Neural cell (in vitro differentiated cells): ENCODE measurements around the gene CARMIL1. TPM values are rescaled to one million over a fixed set of nuclear protein-coding genes. Genes with fewer than 3 reads are reported as not detected.

Experiments
- H2AFZ ChIP-seq: fragments of 200-600, 300-800 bp; sonication (generic), shearing (Covaris generic); 2 replicates; pipeline ENCODE4 v1.6.0; 2014; ENCODE audit warnings: low read depth, mild to moderate bottlenecking, antibody characterized with exemption, low read length, moderate library complexity
- H3F3A ChIP-seq: fragments of 200-600 bp; shearing (Covaris generic); 2 replicates; pipeline ENCODE4 v1.6.1; 2016; ENCODE audit warnings: mild to moderate bottlenecking, moderate library complexity, mixed read lengths, antibody characterized with exemption, low read length; ENCODE audit not compliant: insufficient read depth, poor library complexity, severe bottlenecking
- H3K27ac ChIP-seq: fragments of 200-600, 300-800 bp; sonication (generic), shearing (Covaris generic); 2 replicates; pipeline ENCODE4 v1.5.1; 2014; ENCODE audit warnings: mild to moderate bottlenecking, low read length, moderate library complexity
- H3K27me3 ChIP-seq: fragments of 300-800, 200-600 bp; sonication (generic), shearing (Covaris generic); 2 replicates; pipeline ENCODE4 v1.6.0; 2014; ENCODE audit warnings: mild to moderate bottlenecking, low read depth, low read length, moderate library complexity; ENCODE audit not compliant: insufficient read depth
- H3K36me3 ChIP-seq: fragments of 300-800, 200-600 bp; sonication (generic), shearing (Covaris generic); 2 replicates; pipeline ENCODE4 v1.5.1; 2014; ENCODE audit warnings: mild to moderate bottlenecking, antibody characterized with exemption, low read length, moderate library complexity; ENCODE audit not compliant: insufficient read depth
- H3K4me2 ChIP-seq: fragments of 300-800, 200-600 bp; sonication (generic), shearing (Covaris generic); 2 replicates; pipeline ENCODE4 v1.6.0; 2014; ENCODE audit warnings: mild to moderate bottlenecking, low read length
- H3K4me3 ChIP-seq: fragments of 300-800, 200-600 bp; sonication (generic), shearing (Covaris generic); 2 replicates; pipeline ENCODE4 v1.5.1; 2014; ENCODE audit warnings: mild to moderate bottlenecking, low read length, moderate library complexity
- H3K79me2 ChIP-seq: fragments of 200-600 bp; shearing (Covaris generic); replicated peaks from 2 replicates; pipeline ENCODE4 v1.6.0; 2014; ENCODE audit warnings: mild to moderate bottlenecking, low read length, moderate library complexity; ENCODE audit not compliant: insufficient read depth
- H3K9ac ChIP-seq: fragments of 300-800, 200-600 bp; sonication (generic), shearing (Covaris generic); 2 replicates; pipeline ENCODE4 v1.6.1; 2016; ENCODE audit warnings: mild to moderate bottlenecking, low read length, mixed read lengths
- H3K9me2 ChIP-seq: fragments of 200-600 bp; shearing (Covaris generic); 2 replicates; pipeline ENCODE4 v1.6.1; 2016; ENCODE audit warnings: mild to moderate bottlenecking, low read length, mixed read lengths; ENCODE audit not compliant: insufficient read depth
- H3K9me3 ChIP-seq: fragments of 200-600, 300-800 bp; sonication (generic), shearing (Covaris generic); 2 replicates; pipeline ENCODE4 v1.6.1; 2016; ENCODE audit warnings: mild to moderate bottlenecking, mixed run types, low read length, moderate library complexity, mixed read lengths
- H4K20me1 ChIP-seq: fragments of 200-600 bp; shearing (Covaris generic); 2 replicates; pipeline ENCODE4 v1.6.1; 2016; ENCODE audit warnings: mild to moderate bottlenecking, mixed run types; ENCODE audit not compliant: insufficient read depth
- CTCF ChIP-seq: fragments of 450-650 bp; IDR thresholded peaks from 2 replicates; pipeline ENCODE4 v1.5.1; 2014; ENCODE audit warnings: antibody characterized with exemption, mild to moderate bottlenecking, moderate library complexity; ENCODE audit not compliant: poor library complexity, severe bottlenecking
- EP300 ChIP-seq: fragments of 450-650 bp; conservative IDR thresholded peaks from 2 replicates; pipeline ENCODE4 v1.6.1; 2014; ENCODE audit warnings: antibody characterized with exemption, mild to moderate bottlenecking, moderate library complexity; ENCODE audit not compliant: poor library complexity, severe bottlenecking
- EZH2 ChIP-seq: fragments of 200-600, 300-800 bp; shearing (Covaris generic), sonication (generic); IDR thresholded peaks from 2 replicates; pipeline ENCODE4 v1.6.1; 2014; ENCODE audit warnings: antibody characterized with exemption, low read length, borderline replicate concordance, mild to moderate bottlenecking; ENCODE audit not compliant: insufficient read depth, poor library complexity, severe bottlenecking
- MXI1 ChIP-seq: fragments of 450-650 bp; conservative IDR thresholded peaks from 2 replicates; pipeline ENCODE4 v1.6.1; 2014; ENCODE audit warnings: antibody characterized with exemption, mild to moderate bottlenecking; ENCODE audit not compliant: poor library complexity, severe bottlenecking
- POLR2AphosphoS5 ChIP-seq: IDR thresholded peaks from 2 replicates; pipeline ENCODE4 v1.6.1; 2012
- RAD21 ChIP-seq: fragments of 450-650 bp; conservative IDR thresholded peaks from 2 replicates; pipeline ENCODE4 v1.6.1; 2014; ENCODE audit warnings: antibody characterized with exemption, mild to moderate bottlenecking, moderate library complexity
- REST ChIP-seq: IDR thresholded peaks from 2 replicates; pipeline ENCODE4 v1.6.1; 2012; ENCODE audit warnings: borderline replicate concordance
- SMC3 ChIP-seq: fragments of 450-650 bp; conservative IDR thresholded peaks from 2 replicates; pipeline ENCODE4 v1.6.1; 2014; ENCODE audit warnings: antibody characterized with exemption, mild to moderate bottlenecking, moderate library complexity; ENCODE audit not compliant: poor library complexity
- TAF1 ChIP-seq: IDR thresholded peaks from 2 replicates; pipeline ENCODE4 v1.6.1; 2012; ENCODE audit warnings: low read depth
- polyA plus RNA-seq: library from polyadenylated mRNA; depleted of rRNA; stranded (reverse); fragments of >200 nt; gene quantifications from 2 replicates; pipeline ENCODE4 v1.2.3, GENCODE V29; 2014

The CARMIL1 gene
- polyA plus RNA-seq, 1 donor from 2014 or later = 5.3 TPM

GRCh38 chr6:25341203-25341552 lies 62.0 kb downstream of the CARMIL1 start:
- no peaks in the 10 kb centered on the region for H3K9me2 ChIP-seq
- H3K4me3 ChIP-seq = no peak overlapping the region
- H3K36me3 ChIP-seq = no peaks in the 10 kb centered on the region
- no peak for TF ChIP-seq RAD21
- TF ChIP-seq SMC3 = no peak
- no peak for TF ChIP-seq REST
- TF ChIP-seq EZH2 = no peak
- no peak overlapping the region for H3K4me2 ChIP-seq
- no peaks in the 10 kb centered on the region for H3K9me3 ChIP-seq
- H3K9ac ChIP-seq = no peak overlapping the region
- H3F3A ChIP-seq = no peaks in the 10 kb centered on the region
- no peak overlapping the region for H2AFZ ChIP-seq
- no peak overlapping the region for H3K27ac ChIP-seq
- H3K79me2 ChIP-seq = no peaks in the 10 kb centered on the region
- no peaks in the 10 kb centered on the region for H3K27me3 ChIP-seq
- no peaks in the 10 kb centered on the region for H4K20me1 ChIP-seq

- Histone ChIP-seq H3K9me3 (no peaks in the 10 kb centered on the region), H3F3A (no peaks in the 10 kb centered on the region), H3K9me2 (no peaks in the 10 kb centered on the region), H3K36me3 (no peaks in the 10 kb centered on the region), H2AFZ (no peak overlapping the region), H3K9ac (no peak overlapping the region), H4K20me1 (no peaks in the 10 kb centered on the region), H3K27ac (no peak overlapping the region), H3K27me3 (no peaks in the 10 kb centered on the region), H3K4me2 (no peak overlapping the region), H3K4me3 (no peak overlapping the region), H3K79me2 (no peaks in the 10 kb centered on the region)
- no peak for TF ChIP-seq MXI1
- no peak for TF ChIP-seq POLR2AphosphoS5
- TF ChIP-seq SMC3 = no peak
- no peak for TF ChIP-seq CTCF
- no peak for TF ChIP-seq RAD21
- TF ChIP-seq REST = no peak
- no peak for TF ChIP-seq EP300
- TF ChIP-seq TAF1 = no peak
- no peak for TF ChIP-seq EZH2
Measured at GRCh38 chr6:25341923-25342619, 62.9 kb downstream of the CARMIL1 start.
